ENCODE results near the gene C4A.

Gene C4A

DNA sequence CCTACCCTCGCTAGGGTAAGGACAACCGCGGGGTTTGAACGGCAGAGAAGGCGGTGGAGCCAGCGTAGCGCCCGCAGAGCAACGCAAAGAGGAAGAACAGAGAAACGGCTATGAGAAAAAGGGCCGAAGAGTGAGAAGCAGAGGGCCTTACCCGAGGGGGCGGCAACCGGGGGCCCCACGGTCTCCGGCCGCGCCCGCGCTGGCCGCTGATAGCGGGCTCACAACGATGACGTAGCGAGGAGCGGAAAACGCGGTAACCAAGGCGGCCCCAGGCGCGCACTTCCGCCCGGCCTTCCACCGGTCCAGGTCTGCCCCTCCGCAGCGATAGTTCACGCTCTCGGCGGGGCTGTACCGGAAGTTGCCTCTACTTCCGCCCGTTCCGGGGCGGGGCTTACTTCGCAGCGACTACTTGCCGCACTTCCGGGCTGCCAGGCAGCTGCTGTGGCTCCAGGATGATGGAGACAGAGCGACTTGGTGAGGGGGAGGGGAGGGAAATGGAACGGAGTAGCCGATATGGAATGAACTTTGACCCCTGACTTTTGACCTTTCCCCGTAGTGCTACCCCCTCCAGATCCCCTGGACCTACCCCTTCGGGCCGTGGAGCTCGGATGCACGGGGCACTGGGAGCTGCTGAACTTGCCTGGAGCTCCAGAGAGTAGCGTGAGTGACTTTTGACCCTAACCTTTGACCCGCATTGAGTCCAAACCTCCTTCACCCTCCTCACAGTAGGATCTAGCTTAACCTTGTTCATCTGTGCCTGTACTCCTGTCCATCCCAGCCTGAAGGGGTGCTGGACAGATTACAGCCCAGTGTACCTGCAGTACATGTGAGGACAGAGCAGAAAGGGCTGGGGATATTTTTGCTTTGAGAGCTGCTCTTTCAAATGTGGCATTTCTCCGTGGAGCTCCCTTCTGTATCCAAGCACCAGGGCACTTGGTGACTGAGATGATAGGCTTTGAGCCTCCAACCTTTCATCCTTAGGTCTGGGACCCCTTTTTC is 22.8 kb upstream of the C4A start, which contains the start of the genes NELFE and SKIC2:
NELFE (minus strand) TSS at position 231 of the 999 bp plus-strand sequence. CDS start 525 bp downstream, outside the sequence.
SKIC2 (plus strand) TSS at position 435 of the 999 bp plus-strand sequence; CDS start at position 453, 18 bp downstream.
- peak within 1 kb of the TSS; percentile 90 to 99 for H3K4me3 ChIP-seq (ENCODE audit: low read length in 2 of 2)
- peaks cover 14 to 17% of the 10 kb centered on the region in 2 donors for H3K4me1 ChIP-seq (ENCODE audit: control insufficient read depth in 2 of 2, insufficient read depth in 2 of 2, low read length in 2 of 2)
- H3K27me3 ChIP-seq (ENCODE audit: control insufficient read depth in 2 of 2, insufficient read depth in 2 of 2, low read length in 2 of 2), result no peaks in the 10 kb centered on the region
- peaks cover 51 to 56% of the 10 kb centered on the region in 2 donors for H3K36me3 ChIP-seq (ENCODE audit: control insufficient read depth in 2 of 2, insufficient read depth in 2 of 2, low read length in 2 of 2)
- peak within 1 kb of the TSS; percentile 80 to 87 for H3K27ac ChIP-seq (ENCODE audit: low read depth in 2 of 2, low read length in 2 of 2)
- peak within 1 kb of the TSS; percentile 94 to 98 for H3K9ac ChIP-seq (ENCODE audit: low read depth in 1 of 2, low read length in 2 of 2)
- H3K9me3 ChIP-seq (ENCODE audit: control insufficient read depth in 2 of 2, low read length in 2 of 2), result no peaks in the 10 kb centered on the region

- Histone ChIP-seq H3K36me3 (ENCODE audit: control insufficient read depth in 2 of 2, insufficient read depth in 2 of 2, low read length in 2 of 2) (peaks cover 48 to 55% of the 10 kb centered on the region in 2 donors), H3K27me3 (ENCODE audit: control insufficient read depth in 2 of 2, insufficient read depth in 2 of 2, low read length in 2 of 2) (no peaks in the 10 kb centered on the region), H3K27ac (ENCODE audit: low read depth in 2 of 2, low read length in 2 of 2) (no peak overlapping the region), H3K9ac (ENCODE audit: low read depth in 1 of 2, low read length in 2 of 2) (no peak overlapping the region), H3K9me3 (ENCODE audit: control insufficient read depth in 2 of 2, low read length in 2 of 2) (no peaks in the 10 kb centered on the region), H3K4me3 (ENCODE audit: low read length in 2 of 2) (no peak overlapping the region), H3K4me1 (ENCODE audit: control insufficient read depth in 2 of 2, insufficient read depth in 2 of 2, low read length in 2 of 2) (peaks cover 14 to 17% of the 10 kb centered on the region in 2 donors)
These were observed 20.2 kb upstream of the C4A start for GRCh38 chr6:31961616-31962015.

GRCh38 chr6:31963921-31964320 is 17.9 kb upstream of the C4A start:
- H3K4me1 ChIP-seq (ENCODE audit: control insufficient read depth in 2 of 2, insufficient read depth in 2 of 2, low read length in 2 of 2), result peaks cover 5 to 8% of the 10 kb centered on the region in 2 donors
- H3K9me3 ChIP-seq (ENCODE audit: control insufficient read depth in 2 of 2, low read length in 2 of 2), result no peaks in the 10 kb centered on the region
- no peak overlapping the region for H3K4me3 ChIP-seq (ENCODE audit: low read length in 2 of 2)
- H3K36me3 ChIP-seq (ENCODE audit: control insufficient read depth in 2 of 2, insufficient read depth in 2 of 2, low read length in 2 of 2), result peaks cover 62 to 73% of the 10 kb centered on the region in 2 donors
- no peak overlapping the region for H3K9ac ChIP-seq (ENCODE audit: low read depth in 1 of 2, low read length in 2 of 2)
- no peak overlapping the region for H3K27ac ChIP-seq (ENCODE audit: low read depth in 2 of 2, low read length in 2 of 2)
- H3K27me3 ChIP-seq (ENCODE audit: control insufficient read depth in 2 of 2, insufficient read depth in 2 of 2, low read length in 2 of 2), result no peaks in the 10 kb centered on the region

- Histone ChIP-seq H3K27ac (ENCODE audit: low read depth in 2 of 2, low read length in 2 of 2) (no peak overlapping the region), H3K9me3 (ENCODE audit: control insufficient read depth in 2 of 2, low read length in 2 of 2) (no peaks in the 10 kb centered on the region), H3K4me3 (ENCODE audit: low read length in 2 of 2) (no peak overlapping the region), H3K36me3 (ENCODE audit: control insufficient read depth in 2 of 2, insufficient read depth in 2 of 2, low read length in 2 of 2) (peaks cover 76 to 87% of the 10 kb centered on the region in 2 donors), H3K27me3 (ENCODE audit: control insufficient read depth in 2 of 2, insufficient read depth in 2 of 2, low read length in 2 of 2) (no peaks in the 10 kb centered on the region), H3K4me1 (ENCODE audit: control insufficient read depth in 2 of 2, insufficient read depth in 2 of 2, low read length in 2 of 2) (peaks cover 0 to 4% of the 10 kb centered on the region in 2 donors), H3K9ac (ENCODE audit: low read depth in 1 of 2, low read length in 2 of 2) (no peak overlapping the region)
These were observed 16.2 kb upstream of the C4A start for GRCh38 chr6:31965700-31966099.

DNA sequence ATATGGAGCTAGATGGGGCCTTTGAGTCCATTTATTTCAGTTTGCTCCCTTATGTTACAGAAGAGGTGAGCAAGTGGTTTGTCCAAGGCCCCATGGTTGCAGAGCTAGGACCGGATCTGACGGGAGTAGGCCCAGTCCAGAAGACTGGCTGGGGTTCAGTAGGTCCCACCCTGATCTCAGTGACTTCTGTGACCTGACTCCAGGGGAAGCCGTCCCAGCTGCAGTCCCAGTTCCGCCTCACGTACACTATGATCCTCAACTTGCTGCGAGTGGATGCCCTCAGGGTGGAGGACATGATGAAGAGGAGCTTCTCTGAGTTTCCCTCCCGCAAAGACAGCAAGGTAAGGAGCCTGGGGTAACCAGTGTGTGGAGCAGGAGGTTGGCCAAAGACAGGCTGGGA is 15.4 kb upstream of the C4A start:
- H3K27me3 ChIP-seq (ENCODE audit: control insufficient read depth in 2 of 2, insufficient read depth in 2 of 2, low read length in 2 of 2), result no peaks in the 10 kb centered on the region
- no peak overlapping the region for H3K9ac ChIP-seq (ENCODE audit: low read depth in 1 of 2, low read length in 2 of 2)
- H3K4me3 ChIP-seq (ENCODE audit: low read length in 2 of 2), result no peak overlapping the region
- H3K27ac ChIP-seq (ENCODE audit: low read depth in 2 of 2, low read length in 2 of 2), result no peak overlapping the region
- H3K4me1 ChIP-seq (ENCODE audit: control insufficient read depth in 2 of 2, insufficient read depth in 2 of 2, low read length in 2 of 2), result peaks cover 6 to 12% of the 10 kb centered on the region in 2 donors
- peaks cover 70 to 78% of the 10 kb centered on the region in 2 donors for H3K36me3 ChIP-seq (ENCODE audit: control insufficient read depth in 2 of 2, insufficient read depth in 2 of 2, low read length in 2 of 2)
- H3K9me3 ChIP-seq (ENCODE audit: control insufficient read depth in 2 of 2, low read length in 2 of 2), result no peaks in the 10 kb centered on the region

GRCh38 chr6:31966997-31967925 is 14.6 kb upstream of the C4A start:
- peaks cover 9 to 15% of the 10 kb centered on the region in 2 donors for H3K4me1 ChIP-seq (ENCODE audit: control insufficient read depth in 2 of 2, insufficient read depth in 2 of 2, low read length in 2 of 2)
- H3K27ac ChIP-seq (ENCODE audit: low read depth in 2 of 2, low read length in 2 of 2), result no peak overlapping the region
- H3K27me3 ChIP-seq (ENCODE audit: control insufficient read depth in 2 of 2, insufficient read depth in 2 of 2, low read length in 2 of 2), result no peaks in the 10 kb centered on the region
- H3K9ac ChIP-seq (ENCODE audit: low read depth in 1 of 2, low read length in 2 of 2), result no peak overlapping the region
- H3K36me3 ChIP-seq (ENCODE audit: control insufficient read depth in 2 of 2, insufficient read depth in 2 of 2, low read length in 2 of 2), result peaks cover 63 to 71% of the 10 kb centered on the region in 2 donors
- H3K4me3 ChIP-seq (ENCODE audit: low read length in 2 of 2), result no peak overlapping the region
- no peaks in the 10 kb centered on the region for H3K9me3 ChIP-seq (ENCODE audit: control insufficient read depth in 2 of 2, low read length in 2 of 2)

GRCh38 chr6:31967926-31968320 is 13.9 kb upstream of the C4A start:
- H3K27me3 ChIP-seq (ENCODE audit: control insufficient read depth in 2 of 2, insufficient read depth in 2 of 2, low read length in 2 of 2), result no peaks in the 10 kb centered on the region
- H3K9ac ChIP-seq (ENCODE audit: low read depth in 1 of 2, low read length in 2 of 2), result no peak overlapping the region
- no peak overlapping the region for H3K27ac ChIP-seq (ENCODE audit: low read depth in 2 of 2, low read length in 2 of 2)
- peaks cover 56 to 65% of the 10 kb centered on the region in 2 donors for H3K36me3 ChIP-seq (ENCODE audit: control insufficient read depth in 2 of 2, insufficient read depth in 2 of 2, low read length in 2 of 2)
- H3K9me3 ChIP-seq (ENCODE audit: control insufficient read depth in 2 of 2, low read length in 2 of 2), result no peaks in the 10 kb centered on the region
- no peak overlapping the region for H3K4me3 ChIP-seq (ENCODE audit: low read length in 2 of 2)
- H3K4me1 ChIP-seq (ENCODE audit: control insufficient read depth in 2 of 2, insufficient read depth in 2 of 2, low read length in 2 of 2), result peaks cover 13 to 15% of the 10 kb centered on the region in 2 donors

GRCh38 chr6:31968326-31968725 is 13.5 kb upstream of the C4A start:
- peaks cover 15 to 17% of the 10 kb centered on the region in 2 donors for H3K4me1 ChIP-seq (ENCODE audit: control insufficient read depth in 2 of 2, insufficient read depth in 2 of 2, low read length in 2 of 2)

DNA sequence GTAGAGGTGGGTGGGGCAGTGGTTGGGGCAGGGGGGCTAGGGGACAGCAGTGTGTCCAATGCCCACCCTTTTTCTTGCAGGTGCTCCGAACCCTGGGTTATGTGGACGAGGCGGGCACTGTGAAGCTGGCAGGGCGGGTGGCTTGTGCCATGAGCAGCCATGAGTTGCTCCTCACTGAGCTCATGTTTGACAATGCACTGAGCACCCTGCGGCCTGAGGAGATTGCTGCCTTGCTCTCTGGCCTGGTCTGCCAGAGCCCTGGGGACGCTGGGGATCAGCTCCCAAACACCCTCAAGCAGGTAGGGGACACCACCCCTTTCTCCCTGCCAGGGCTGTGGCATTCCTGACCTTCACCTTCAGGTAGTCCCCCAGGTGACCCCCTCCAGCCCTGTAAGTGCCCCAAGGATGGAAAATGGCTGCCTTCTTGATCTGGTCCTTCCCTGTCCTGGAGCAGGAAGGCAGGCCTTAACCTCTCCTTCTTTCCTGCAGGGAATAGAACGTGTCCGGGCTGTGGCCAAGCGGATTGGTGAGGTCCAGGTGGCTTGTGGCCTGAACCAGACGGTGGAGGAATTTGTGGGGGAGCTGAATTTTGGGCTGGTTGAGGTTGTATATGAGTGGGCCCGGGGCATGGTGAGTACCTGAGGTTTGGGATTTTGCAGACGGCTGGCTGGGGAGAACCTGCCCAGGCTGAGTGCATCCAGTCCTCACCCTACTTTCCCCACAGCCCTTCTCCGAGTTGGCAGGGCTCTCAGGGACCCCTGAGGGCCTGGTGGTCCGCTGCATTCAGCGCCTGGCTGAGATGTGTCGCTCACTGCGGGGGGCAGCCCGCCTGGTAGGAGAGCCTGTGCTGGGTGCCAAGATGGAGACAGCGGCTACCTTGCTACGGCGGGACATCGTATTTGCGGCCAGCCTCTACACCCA is 12.8 kb upstream of the C4A start:
- peaks cover 47 to 56% of the 10 kb centered on the region in 2 donors for H3K36me3 ChIP-seq (ENCODE audit: control insufficient read depth in 2 of 2, insufficient read depth in 2 of 2, low read length in 2 of 2)

More at GRCh38 chr6:31968326-31968725, 13.5 kb upstream of the C4A start:
- peaks cover 54 to 63% of the 10 kb centered on the region in 2 donors for H3K36me3 ChIP-seq (ENCODE audit: control insufficient read depth in 2 of 2, insufficient read depth in 2 of 2, low read length in 2 of 2)
- H3K9me3 ChIP-seq (ENCODE audit: control insufficient read depth in 2 of 2, low read length in 2 of 2), result no peaks in the 10 kb centered on the region
- H3K9ac ChIP-seq (ENCODE audit: low read depth in 1 of 2, low read length in 2 of 2), result no peak overlapping the region
- no peak overlapping the region for H3K27ac ChIP-seq (ENCODE audit: low read depth in 2 of 2, low read length in 2 of 2)
- no peaks in the 10 kb centered on the region for H3K27me3 ChIP-seq (ENCODE audit: control insufficient read depth in 2 of 2, insufficient read depth in 2 of 2, low read length in 2 of 2)
- H3K4me3 ChIP-seq (ENCODE audit: low read length in 2 of 2), result no peak overlapping the region

More for the DNA sequence above, 12.8 kb upstream of the C4A start:
- Histone ChIP-seq H3K4me3 (ENCODE audit: low read length in 2 of 2) (no peak overlapping the region), H3K9ac (ENCODE audit: low read depth in 1 of 2, low read length in 2 of 2) (no peak overlapping the region), H3K4me1 (ENCODE audit: control insufficient read depth in 2 of 2, insufficient read depth in 2 of 2, low read length in 2 of 2) (peaks cover 15 to 18% of the 10 kb centered on the region in 2 donors), H3K27ac (ENCODE audit: low read depth in 2 of 2, low read length in 2 of 2) (no peak overlapping the region), H3K9me3 (ENCODE audit: control insufficient read depth in 2 of 2, low read length in 2 of 2) (no peaks in the 10 kb centered on the region), H3K27me3 (ENCODE audit: control insufficient read depth in 2 of 2, insufficient read depth in 2 of 2, low read length in 2 of 2) (no peaks in the 10 kb centered on the region)
